Hepatocyte (in vitro differentiated cells): ENCODE data around the gene RBKS. TPM values are rescaled to one million over a fixed set of nuclear protein-coding genes. Genes with fewer than 3 reads are reported as not detected.

Source experiments
- DNase-seq: peaks from one replicate; pipeline ENCODE4 v3.0.0-alpha.2; 2016; ENCODE audit warnings: low spot score
- H2AFZ ChIP-seq: fragments of 200-600 bp; sonication (generic); 2 replicates; pipeline ENCODE4 v1.6.0; 2016; ENCODE audit warnings: antibody characterized with exemption, mild to moderate bottlenecking
- H3K27ac ChIP-seq: fragments of 200-600 bp; sonication (generic); 2 replicates; pipeline ENCODE4 v1.5.1; 2016; ENCODE audit warnings: mild to moderate bottlenecking
- H3K27me3 ChIP-seq: fragments of 200-600 bp; sonication (generic); 2 replicates; pipeline ENCODE4 v1.6.1; 2016
- H3K36me3 ChIP-seq: fragments of 200-600 bp; sonication (generic); replicated peaks from 2 replicates; pipeline ENCODE4 v1.5.1; 2016; ENCODE audit warnings: low read depth; ENCODE audit not compliant: insufficient read depth
- H3K4me1 ChIP-seq: fragments of 200-600 bp; sonication (generic); 2 replicates; pipeline ENCODE4 v1.5.1; 2016; ENCODE audit warnings: mild to moderate bottlenecking, moderate library complexity; ENCODE audit not compliant: insufficient read depth
- H3K4me2 ChIP-seq: fragments of 200-600 bp; sonication (generic); 2 replicates; pipeline ENCODE4 v1.6.0; 2016
- H3K4me3 ChIP-seq: fragments of 200-600 bp; sonication (generic); 2 replicates; pipeline ENCODE4 v1.5.1; 2016; ENCODE audit warnings: mild to moderate bottlenecking
- H3K79me2 ChIP-seq: fragments of 200-600 bp; sonication (generic); 2 replicates; pipeline ENCODE4 v1.6.0; 2017; ENCODE audit warnings: mild to moderate bottlenecking
- H3K9me2 ChIP-seq: fragments of 200-600 bp; sonication (generic); replicated peaks from 2 replicates; pipeline ENCODE4 v1.6.0; 2017; ENCODE audit warnings: mild to moderate bottlenecking; ENCODE audit not compliant: insufficient read depth
- H3K9me3 ChIP-seq: fragments of 200-600 bp; sonication (generic); 2 replicates; pipeline ENCODE4 v1.5.1; 2016; ENCODE audit warnings: low read depth, mild to moderate bottlenecking
- H4K20me1 ChIP-seq: fragments of 200-600 bp; sonication (generic); 2 replicates; pipeline ENCODE4 v1.6.0; 2016; ENCODE audit warnings: mild to moderate bottlenecking; ENCODE audit not compliant: insufficient read depth, poor library complexity, severe bottlenecking
- EZH2 ChIP-seq: fragments of 200-600 bp; sonication (generic); IDR thresholded peaks from 2 replicates; pipeline ENCODE4 v1.6.1; 2016; ENCODE audit warnings: antibody characterized with exemption, mild to moderate bottlenecking, borderline replicate concordance
- EZH2phosphoT487 ChIP-seq: fragments of 200-600 bp; sonication (generic); IDR thresholded peaks from one replicate; pipeline ENCODE4 v1.6.1; 2018; ENCODE audit warnings: antibody characterized with exemption, mild to moderate bottlenecking, low read depth, moderate library complexity; ENCODE audit not compliant: unreplicated experiment, severe bottlenecking
- WGBS: methylation state at CpG from one replicate; pipeline ENCODE4 v1.1.6; 2016; ENCODE audit warnings: low lambda C conversion rate; ENCODE audit errors: missing lambda C conversion rate; 5-methylcytosine and 5-hydroxymethylcytosine counted together
- polyA plus RNA-seq: library from polyadenylated mRNA; unstranded; fragments of >200 nt; fragmentation: Nextera tagmentation; extraction: Ambion mirVana; gene quantifications from 2 replicates; pipeline ENCODE4 v1.2.1, GENCODE V29; 2016
- total RNA-seq: library from RNA; depleted of rRNA; stranded (reverse); fragments of >200 nt; gene quantifications from 2 replicates; pipeline ENCODE4 v1.2.3, GENCODE V29; 2014
- TF ChIP-seq, protein P1 (sequence below): fragments of 200-600 bp; sonication (generic); IDR thresholded peaks from 2 replicates; pipeline ENCODE4 v1.5.1; 2016; ENCODE audit warnings: antibody characterized with exemption, mild to moderate bottlenecking; ENCODE audit not compliant: poor library complexity

The RBKS gene
- total and polyA plus RNA-seq, 2 experiments from 2014 or later = 5.5 to 7.2 TPM

DNA sequence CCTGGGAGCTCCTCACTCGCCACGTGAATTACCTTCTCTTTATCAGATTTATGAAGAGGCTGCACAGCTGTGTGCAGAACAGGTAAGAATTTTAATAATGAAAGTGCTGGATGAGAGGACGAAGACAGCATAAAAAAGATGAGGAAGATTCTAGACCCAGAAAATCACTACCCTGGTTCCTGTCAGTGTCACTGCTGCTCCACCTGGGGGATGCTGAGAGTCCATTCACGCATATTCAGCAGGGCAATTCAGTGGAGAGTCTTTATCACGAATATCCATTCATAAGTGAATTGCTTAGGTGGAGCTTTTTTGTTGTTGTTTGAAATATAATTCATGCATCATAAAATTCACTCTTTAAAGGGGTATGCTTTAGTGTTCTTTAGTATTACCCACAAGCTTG is 66.6 kb downstream of the RBKS start:
- Histone ChIP-seq H3K9me3 (peaks cover 5% of the 10 kb centered on the region), H3K27me3 (no peaks in the 10 kb centered on the region), H4K20me1 (no peaks in the 10 kb centered on the region), H2AFZ (no peak overlapping the region), H3K4me3 (no peak overlapping the region), H3K4me2 (no peak overlapping the region), H3K79me2 (no peaks in the 10 kb centered on the region), H3K36me3 (no peaks in the 10 kb centered on the region), H3K27ac (no peak overlapping the region), H3K9me2 (no peaks in the 10 kb centered on the region), H3K4me1 (no peaks in the 10 kb centered on the region)
- WGBS = 88% methylated on average over 5 of the region's 5 CpGs
- DNase-seq = no peak
- TF ChIP-seq EZH2 (no peak), EZH2phosphoT487 (no peak)
- TF ChIP-seq, protein P1, sequence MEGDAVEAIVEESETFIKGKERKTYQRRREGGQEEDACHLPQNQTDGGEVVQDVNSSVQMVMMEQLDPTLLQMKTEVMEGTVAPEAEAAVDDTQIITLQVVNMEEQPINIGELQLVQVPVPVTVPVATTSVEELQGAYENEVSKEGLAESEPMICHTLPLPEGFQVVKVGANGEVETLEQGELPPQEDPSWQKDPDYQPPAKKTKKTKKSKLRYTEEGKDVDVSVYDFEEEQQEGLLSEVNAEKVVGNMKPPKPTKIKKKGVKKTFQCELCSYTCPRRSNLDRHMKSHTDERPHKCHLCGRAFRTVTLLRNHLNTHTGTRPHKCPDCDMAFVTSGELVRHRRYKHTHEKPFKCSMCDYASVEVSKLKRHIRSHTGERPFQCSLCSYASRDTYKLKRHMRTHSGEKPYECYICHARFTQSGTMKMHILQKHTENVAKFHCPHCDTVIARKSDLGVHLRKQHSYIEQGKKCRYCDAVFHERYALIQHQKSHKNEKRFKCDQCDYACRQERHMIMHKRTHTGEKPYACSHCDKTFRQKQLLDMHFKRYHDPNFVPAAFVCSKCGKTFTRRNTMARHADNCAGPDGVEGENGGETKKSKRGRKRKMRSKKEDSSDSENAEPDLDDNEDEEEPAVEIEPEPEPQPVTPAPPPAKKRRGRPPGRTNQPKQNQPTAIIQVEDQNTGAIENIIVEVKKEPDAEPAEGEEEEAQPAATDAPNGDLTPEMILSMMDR = no peak

DNA sequence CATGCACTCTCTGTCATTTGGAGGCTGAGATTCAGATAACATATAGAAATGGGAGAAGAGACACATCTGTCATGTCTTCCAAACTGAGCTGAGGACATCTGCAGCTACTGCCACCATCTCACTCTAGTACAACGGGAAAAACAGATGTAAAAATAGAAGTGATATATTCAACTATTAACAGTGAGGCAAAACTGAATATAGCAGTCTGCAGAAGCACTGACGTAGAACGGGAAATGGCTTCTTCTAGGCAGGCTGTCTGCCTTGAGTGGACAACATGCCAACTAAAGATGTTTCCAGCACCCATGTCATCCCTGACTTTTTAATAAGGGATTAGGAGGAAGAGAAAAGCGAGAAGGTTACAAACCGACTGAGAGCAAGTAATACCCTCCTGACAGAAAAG is 67.1 kb downstream of the RBKS start:
- Histone ChIP-seq H3K4me2 (no peak overlapping the region), H3K79me2 (no peaks in the 10 kb centered on the region), H3K27ac (no peak overlapping the region), H3K4me1 (no peaks in the 10 kb centered on the region), H3K9me3 (peaks cover 5% of the 10 kb centered on the region), H3K36me3 (no peaks in the 10 kb centered on the region), H4K20me1 (no peaks in the 10 kb centered on the region), H3K4me3 (no peak overlapping the region), H3K27me3 (no peaks in the 10 kb centered on the region), H2AFZ (no peak overlapping the region), H3K9me2 (no peaks in the 10 kb centered on the region)
- WGBS = 91% methylated on average over 5 of the region's 5 CpGs
- TF ChIP-seq, protein P1 = no peak
- no peak for TF ChIP-seq EZH2
- DNase-seq = no peak

DNA sequence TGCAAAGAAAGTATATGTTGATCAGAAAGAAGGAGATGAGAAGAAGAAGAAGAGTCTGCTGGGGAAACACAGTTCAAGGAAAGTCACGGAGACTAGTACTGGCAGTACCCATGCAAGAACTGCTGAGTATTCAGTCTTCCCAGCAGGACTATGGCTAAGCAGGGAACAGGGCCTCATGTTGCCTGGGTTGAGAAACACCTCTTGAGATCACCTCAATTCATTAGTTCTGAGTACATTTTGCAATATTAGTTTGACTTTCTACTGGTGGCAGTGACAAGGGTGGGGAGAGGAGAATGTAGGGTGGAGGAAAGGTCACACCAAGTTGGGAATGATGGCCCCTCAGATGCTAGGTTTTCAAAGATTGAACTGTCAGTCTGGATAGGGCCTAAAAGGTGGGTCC is 68.1 kb downstream of the RBKS start:
- Histone ChIP-seq H4K20me1 (no peaks in the 10 kb centered on the region), H3K79me2 (no peaks in the 10 kb centered on the region), H3K9me2 (no peaks in the 10 kb centered on the region), H3K27me3 (no peaks in the 10 kb centered on the region), H3K4me1 (no peaks in the 10 kb centered on the region), H3K36me3 (no peaks in the 10 kb centered on the region), H3K4me3 (no peak overlapping the region), H3K27ac (peak overlapping the region; percentile 37), H2AFZ (no peak overlapping the region), H3K4me2 (no peak overlapping the region), H3K9me3 (peaks cover 5% of the 10 kb centered on the region)
- WGBS = 89% methylated on average over 1 of the region's 1 CpG
- peak; percentile 30 for DNase-seq
- TF ChIP-seq EZH2 (no peak), EZH2phosphoT487 (no peak)
- TF ChIP-seq, protein P1 = no peak

DNA sequence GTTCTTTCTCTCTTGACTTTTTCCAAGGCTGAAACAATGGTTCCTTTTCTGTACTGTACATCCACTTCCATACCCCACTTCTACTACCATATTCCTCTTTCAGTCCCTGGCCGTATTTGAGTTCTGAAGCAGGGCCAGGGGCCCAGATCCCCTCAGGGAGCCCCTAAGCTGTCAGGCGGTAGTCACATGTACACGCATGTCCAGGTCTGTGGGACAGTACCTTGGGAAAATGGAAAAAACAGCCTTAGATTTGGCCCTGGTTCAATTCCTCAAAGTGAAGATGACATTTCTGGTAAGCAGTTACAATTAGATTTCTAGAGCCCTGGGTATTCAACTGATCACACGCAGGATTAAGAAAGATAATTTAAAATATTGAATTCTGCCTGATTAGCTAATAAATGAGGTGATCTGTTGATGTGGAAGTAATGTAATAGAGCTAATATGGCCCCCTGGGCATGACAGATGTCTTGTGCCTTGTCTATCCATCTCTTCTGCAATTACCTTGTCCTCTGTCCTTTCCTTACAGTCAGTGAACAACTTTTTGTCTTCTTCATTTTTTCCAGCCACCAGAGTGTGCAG is 74.2 kb downstream of the RBKS start:
- Histone ChIP-seq H4K20me1 (no peaks in the 10 kb centered on the region), H3K27ac (no peak overlapping the region), H3K4me2 (no peak overlapping the region), H3K27me3 (no peaks in the 10 kb centered on the region), H3K9me2 (no peaks in the 10 kb centered on the region), H3K79me2 (no peaks in the 10 kb centered on the region), H3K4me1 (no peaks in the 10 kb centered on the region), H3K4me3 (no peak overlapping the region), H3K36me3 (no peaks in the 10 kb centered on the region), H2AFZ (no peak overlapping the region), H3K9me3 (no peaks in the 10 kb centered on the region)
- TF ChIP-seq EZH2 (no peak), EZH2phosphoT487 (no peak)
- TF ChIP-seq, protein P1 = no peak
- WGBS = 93% methylated on average over 4 of the region's 4 CpGs
- no peak for DNase-seq
